Stimulated activated CD8-positive, alpha-beta memory T cell treated with anti-CD3 and anti-CD28 coated beads, Interleukin-15, amount 100 ng/mL, for 4 hours (primary cell): ENCODE results near the gene SLC9A2.
A peak's percentile ranks its signal among the peaks of the same experiment; 100 is the strongest.

ENCODE experiments used
- DNase-seq, 2 donors: peaks; one replicate each; pipeline ENCODE4 v3.0.0-alpha.2; 2020; ENCODE audit warnings: low read depth in 2 of 2

The SLC9A2 gene

GRCh38 chr2:102735416-102736109 is 116.2 kb downstream of the SLC9A2 start:
- no peak for DNase-seq

DNA sequence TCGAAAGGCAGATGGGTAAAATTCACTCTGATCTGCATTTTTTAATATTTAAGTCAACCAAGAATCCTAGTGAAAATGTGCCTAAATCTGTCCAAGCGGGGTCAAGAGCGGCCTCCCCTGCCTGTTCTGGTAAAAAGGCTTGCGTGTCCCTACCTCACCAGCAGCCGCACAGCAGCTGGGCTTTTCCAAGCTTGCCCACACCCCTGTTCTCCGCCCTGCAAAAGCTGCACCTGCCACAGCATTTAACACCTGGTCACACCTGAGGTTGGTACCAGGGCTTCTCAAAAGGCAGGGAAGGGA is 116.7 kb downstream of the SLC9A2 start:
- no peak for DNase-seq

GRCh38 chr2:102736410-102737409 is 117.4 kb downstream of the SLC9A2 start:
- peak; percentile 64 to 73 for DNase-seq

DNA sequence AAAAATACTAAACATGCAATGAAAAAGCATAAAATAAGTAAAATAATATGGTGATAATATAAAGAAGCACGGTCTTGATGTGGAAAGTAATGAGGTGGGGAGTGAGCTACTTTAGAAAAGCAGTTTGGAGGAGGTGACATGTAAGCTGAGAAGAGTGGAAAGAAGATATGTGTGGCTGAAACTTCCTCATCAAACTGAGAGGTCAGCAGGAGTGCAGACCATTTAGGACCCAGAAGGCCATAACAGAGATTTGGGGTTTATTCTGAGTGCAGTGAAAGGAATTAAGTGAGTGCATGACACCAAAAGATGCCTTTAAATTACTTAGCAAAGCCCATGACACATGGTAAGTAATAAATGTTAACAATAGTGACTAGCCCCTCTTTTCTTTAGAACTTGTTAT is 118.1 kb downstream of the SLC9A2 start:
- DNase-seq, result no peak

GRCh38 chr2:102743259-102743658 is 123.9 kb downstream of the SLC9A2 start:
- no peak for DNase-seq

DNA sequence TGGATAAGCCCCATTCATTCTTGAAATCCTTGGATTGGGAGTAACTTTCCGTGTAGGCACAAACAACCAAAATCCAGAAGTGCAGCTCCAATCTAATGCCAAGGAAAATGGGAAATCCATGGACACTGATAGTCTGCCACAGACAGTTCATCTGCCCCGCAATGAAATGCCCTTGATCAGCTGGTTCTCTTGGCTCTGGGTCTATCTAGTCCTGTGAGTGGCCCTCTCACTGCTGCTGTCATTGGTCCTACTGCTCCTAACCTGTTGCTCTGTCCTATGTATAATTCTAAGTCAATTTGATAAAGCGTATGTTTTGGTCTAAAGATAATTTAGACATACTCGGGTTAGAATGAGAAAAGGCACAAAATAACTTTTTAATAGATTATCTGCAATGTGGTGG is 128.8 kb downstream of the SLC9A2 start:
- no peak for DNase-seq

GRCh38 chr2:102749938-102750337 is 130.6 kb downstream of the SLC9A2 start:
- no peak for DNase-seq

GRCh38 chr2:102753563-102754159 is 134.3 kb downstream of the SLC9A2 start:
- DNase-seq, result no peak

DNA sequence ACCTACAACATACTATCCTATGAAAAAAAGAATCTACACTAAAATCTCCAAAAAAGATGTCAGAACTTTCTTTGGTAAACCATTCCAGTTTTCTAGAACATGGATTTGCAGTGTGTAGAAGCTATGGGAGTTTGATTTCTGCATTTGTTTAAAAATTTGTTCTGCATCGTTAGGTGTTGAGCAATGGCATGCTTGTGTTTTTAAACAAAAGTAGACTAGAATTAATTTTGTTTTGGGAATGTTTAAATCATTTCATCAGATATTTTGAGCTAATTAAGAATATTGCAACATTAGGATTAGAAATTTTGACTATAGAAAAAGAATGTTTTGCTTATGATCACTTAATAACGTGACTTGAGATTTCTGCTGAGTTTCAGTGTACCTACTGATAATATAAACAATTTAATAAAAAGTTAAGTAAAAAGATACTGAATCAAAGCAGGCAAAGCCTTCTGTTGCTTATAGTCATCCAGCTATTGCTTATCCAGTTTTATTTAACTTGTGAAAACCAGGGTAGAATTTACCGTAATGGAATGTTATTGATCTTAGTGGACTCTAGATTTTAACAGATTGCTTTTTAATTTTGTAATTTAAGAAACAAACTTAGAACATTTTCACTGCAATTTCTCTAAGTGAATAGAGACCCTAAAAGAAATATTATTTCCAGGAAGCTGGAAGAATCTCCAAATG is 135.2 kb downstream of the SLC9A2 start:
- DNase-seq, result no peak

DNA sequence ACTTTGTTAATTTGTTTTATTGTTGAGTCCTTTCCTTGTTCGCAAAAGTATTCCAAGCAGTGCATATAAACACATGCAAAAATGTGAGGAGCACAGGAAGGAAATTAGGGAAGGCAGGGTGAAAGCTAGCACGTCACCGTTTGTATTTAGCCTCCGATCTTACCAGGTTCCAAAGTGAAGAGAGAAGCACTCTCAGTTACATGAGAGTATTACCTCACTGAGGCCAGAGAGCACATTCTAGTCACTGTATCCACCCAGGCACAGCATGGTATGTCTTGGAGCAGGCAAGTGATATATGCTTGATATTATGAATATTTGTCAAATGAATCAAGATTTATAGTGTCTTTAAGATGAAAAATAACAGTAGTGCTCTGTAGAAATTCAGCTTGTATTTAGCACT is 135.9 kb downstream of the SLC9A2 start:
- DNase-seq, result no peak

DNA sequence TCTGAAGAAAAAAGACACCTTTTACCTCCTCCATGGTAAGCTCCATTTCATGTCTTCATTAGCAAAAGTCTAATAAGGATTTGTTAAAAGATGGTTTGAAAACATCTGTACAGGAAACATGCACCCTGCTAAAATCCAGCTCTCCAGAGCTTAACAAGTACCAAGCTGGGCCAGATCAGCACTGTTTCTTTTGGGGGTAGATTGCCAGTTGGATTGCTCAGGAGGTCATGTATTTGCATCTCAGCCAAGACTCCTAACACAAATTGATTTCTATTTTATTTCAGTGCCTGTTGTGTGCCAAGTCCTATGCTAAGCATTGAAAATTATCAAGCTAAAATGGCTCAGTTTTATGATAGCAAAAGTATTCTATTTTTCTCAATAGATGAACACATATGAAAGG is 139.1 kb downstream of the SLC9A2 start:
- no peak for DNase-seq
